NOMO-1 treated with DMSO at 0.1 percent for 48 hours (cell line): Measurements from ENCODE around the gene MSANTD1.
A peak's percentile ranks its signal among the peaks of the same experiment; 100 is the strongest.
"Not testable (repeated sequence)": the region's sequence is repeated elsewhere in the genome, so short reads cannot be mapped to it uniquely, and the experiment has no call there.

Source experiments
- DNase-seq: peaks from one replicate; lab custom pipeline; 2025; ENCODE audit not compliant: unreplicated experiment; lab: John Stamatoyannopoulos, UW

Gene MSANTD1

DNA sequence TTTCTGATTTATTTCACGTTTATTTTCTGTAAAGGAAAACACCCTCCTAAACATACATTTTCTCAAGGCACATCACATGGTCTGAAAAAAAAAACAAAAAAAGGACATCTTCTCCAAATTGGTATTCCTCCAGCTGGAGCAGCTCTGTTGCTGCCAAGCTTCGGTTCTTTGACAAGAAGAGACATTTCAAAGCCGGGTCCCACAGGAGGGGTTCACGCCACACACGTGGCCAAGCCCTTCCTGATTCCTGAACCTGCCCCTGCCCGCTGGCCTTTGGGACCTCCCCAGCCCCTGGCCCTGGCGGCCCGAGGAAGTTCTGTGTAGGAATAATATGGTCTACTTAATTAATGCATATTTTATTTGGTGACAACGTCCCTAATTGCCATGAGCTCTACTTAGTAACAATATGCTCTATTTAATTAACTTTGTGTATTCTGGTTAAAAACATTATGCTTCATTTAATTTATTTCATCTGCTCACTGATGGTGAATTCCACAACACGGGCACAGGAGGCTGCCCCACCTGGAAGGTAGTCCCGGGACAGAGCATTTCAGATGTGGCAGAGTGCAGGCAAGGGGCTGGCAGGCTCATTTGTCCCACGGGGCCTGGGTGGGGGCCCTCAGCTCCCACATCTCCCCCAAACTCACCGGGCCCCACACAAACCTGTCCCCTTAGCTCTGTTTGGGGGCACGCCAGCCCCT lies 38.5 kb downstream of the MSANTD1 start:
- no peak for DNase-seq

DNA sequence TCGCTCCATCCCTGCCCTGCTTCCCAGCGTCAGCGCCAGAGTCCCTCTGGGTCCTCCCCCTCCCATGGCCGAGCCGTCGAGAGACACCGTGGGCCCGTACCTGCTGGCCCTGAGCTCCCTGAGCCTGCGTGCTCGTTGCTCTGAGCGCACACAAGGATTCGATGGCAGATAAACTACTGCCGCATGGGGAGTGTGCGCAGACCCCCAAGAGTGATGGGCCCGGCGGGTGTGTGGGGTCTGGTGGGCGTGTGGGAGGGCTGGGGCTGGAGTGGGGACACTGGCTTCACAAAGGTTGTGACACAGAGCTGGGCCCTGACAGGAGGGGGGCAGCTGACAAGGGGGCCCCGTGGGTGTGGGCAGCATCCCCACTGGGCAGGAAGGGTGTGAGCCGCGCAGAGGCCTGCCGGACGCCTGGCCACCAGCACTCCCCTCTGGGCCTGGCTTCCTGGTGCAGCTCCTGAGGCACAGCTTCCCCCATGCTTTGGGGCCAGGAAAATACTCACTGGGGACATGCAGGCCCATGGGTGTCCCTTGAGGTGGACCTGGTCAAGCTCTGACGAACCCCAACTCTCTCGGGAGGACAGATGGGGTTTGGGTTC lies 39.1 kb downstream of the MSANTD1 start:
- no peak for DNase-seq

DNA sequence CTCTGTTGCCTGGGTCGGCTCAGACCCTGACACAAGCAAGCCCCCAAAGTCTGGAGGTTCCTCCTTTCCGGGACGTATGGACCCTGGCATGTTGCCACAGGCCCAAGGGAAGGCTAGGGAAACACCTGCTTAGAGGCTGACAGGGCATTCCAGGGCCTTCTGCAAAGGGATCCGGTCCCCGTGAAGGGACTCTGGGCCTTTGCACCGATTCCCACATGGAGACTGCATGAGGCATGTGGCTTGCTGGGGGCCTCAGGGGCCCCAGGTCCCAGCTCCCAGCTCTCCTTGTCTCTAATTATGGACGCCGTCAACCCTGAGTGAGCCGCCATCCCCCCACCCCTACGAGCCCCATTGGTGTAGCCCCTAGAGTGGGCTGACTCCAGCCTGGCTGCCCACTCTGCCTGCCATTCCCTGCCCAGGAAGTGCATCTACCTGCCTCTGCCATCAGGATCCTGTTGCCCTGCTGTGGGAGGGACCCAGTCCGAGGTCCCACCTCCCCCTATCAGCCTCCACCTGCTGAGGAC lies 39.7 kb downstream of the MSANTD1 start:
- DNase-seq, result no peak

DNA sequence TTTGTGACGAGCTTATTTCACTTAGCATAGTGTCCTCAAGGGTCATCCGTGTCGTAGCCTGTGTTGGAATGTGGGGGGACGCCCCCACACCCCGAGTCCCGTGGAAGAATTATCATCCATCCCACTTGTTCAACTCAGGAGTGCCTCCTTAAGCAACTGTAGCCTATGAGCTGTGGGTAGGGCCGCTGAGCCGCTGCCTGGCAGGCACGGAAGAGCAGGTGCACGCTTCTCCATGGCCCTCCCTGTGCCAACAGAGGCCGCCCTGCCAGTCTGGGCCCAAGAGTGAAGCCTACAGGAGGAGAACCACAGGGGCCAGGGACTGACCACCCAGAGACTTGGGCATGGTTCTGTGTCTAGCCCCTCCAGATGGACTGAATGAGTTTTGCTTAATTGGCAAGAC lies 41.5 kb downstream of the MSANTD1 start:
- DNase-seq, result no peak

DNA sequence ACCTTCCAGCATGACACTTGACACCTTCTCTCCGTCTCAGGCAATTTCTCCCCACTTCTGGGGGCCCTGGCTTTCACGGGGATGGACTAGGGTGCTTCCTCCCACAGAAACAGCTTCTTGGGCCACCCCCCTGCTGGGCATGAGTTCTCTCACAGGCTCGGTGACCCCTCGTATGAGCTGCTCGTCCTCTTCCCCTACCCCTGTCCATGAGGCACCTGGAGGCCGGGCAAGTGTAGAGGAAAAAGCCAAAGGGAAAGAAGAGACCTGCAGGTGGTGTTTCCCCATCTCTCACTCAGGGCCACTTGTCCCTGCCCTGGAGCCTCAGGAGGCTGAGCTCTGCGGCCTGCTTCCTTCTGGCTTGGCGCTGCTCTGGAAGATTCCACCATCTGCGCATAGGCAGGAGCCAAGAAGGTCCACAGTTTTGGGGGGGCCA lies 41.9 kb downstream of the MSANTD1 start:
- DNase-seq, result no peak

DNA sequence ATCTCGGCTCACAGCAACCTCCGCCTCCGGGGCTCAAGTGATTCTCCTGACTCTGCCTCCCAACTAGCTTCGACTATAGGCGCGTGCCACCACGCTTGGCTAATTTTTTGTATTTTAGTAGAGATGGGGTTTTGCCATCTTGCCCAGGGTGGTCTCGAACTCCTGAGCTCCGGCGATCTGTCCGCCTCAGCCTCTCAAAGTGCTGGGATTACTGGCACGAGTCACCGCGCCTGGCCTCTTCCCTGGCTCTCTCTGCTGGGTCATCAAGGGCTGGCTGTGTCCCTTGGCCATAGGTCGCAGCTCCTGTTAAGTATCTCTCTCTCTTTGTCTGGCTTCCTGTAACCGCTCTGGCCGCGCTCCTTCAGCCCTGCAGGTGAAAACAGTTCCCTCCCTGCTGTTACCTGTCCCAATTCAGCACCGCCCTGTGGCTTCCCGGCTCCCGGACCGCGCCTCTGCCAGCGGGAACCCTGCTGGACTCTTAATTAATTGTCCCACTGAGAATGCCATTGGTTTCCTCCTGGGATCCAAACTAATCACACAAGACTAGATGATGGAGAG lies 42.5 kb downstream of the MSANTD1 start:
- no peak for DNase-seq

DNA sequence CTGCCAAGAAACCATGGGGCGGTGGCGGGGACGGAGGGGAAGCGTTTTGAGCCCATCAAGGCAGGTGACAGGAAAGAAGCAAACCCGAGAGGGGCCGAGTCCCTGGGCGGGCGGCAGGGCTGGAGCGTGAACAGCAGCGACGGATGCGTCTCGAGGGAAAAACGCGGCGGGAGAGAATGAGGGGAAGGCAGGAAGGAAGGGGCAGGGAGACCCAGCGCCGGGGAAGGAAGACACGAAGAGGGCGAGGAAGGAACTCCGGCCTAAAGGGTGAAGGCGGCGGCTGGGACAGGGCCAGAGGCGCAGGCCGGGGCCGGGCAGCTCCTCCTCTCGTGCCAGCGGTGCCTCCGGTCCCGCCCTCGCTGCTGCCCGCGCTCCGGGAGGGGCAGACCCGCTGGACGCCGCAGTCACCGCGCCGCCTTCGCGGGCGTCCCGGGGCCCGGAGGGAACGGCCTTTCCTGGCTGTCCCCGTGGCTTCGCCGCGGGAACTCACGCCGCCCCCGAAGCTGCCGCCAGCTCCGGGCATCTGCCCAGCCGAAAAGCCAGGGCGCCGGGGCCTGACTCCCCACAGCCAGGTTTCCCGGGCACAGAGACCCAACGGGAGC lies 43.1 kb downstream of the MSANTD1 start:
- DNase-seq, result peak; percentile 21

DNA sequence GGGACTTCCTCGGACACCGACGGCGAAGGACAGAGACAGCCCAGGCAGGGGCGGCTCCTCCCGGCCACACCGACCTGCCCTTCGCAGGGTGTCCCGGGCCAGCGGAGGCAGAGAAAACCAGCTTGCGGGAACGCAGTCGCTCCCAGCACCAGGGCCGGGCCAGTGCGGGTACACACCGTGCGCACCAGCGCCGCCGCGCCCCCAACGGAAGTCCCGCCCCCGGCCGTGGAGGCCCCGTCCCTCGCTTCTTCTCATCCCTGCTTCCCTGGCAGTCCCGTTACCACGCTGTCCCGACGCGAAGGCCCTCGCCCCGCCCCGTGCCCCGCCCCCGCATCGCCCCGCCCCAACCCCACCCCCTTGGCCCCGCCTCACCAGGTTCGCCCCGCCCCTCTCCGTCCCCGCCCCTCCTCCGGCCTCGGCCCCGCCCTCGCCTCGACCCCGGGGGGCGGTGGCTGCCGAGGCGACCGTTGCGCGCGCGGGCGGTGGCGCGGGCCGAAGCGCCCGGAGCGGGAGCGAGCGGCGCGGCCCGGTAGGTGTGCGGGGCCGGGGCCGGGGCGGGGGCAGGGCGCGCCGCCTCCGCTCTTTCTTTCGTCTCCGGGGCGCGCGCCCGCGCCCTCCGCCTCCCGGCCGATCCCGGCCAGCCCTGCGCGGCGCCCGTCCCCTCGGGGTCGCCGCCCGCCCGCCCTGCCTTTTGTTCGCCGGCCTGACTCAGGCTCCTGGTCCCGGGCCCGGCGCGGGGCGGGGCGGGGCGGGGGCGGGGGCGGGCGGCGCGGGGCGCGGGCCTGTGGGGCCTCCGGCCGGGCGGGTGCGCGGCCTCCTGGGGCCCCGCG lies 43.8 kb downstream of the MSANTD1 start, which contains the start of gene RGS12:
TSS of gene RGS12 (plus strand) at position 451 of the 830 bp plus-strand sequence. CDS start 23,150 bp downstream, outside the sequence.
- peak; percentile 77 for DNase-seq

DNA sequence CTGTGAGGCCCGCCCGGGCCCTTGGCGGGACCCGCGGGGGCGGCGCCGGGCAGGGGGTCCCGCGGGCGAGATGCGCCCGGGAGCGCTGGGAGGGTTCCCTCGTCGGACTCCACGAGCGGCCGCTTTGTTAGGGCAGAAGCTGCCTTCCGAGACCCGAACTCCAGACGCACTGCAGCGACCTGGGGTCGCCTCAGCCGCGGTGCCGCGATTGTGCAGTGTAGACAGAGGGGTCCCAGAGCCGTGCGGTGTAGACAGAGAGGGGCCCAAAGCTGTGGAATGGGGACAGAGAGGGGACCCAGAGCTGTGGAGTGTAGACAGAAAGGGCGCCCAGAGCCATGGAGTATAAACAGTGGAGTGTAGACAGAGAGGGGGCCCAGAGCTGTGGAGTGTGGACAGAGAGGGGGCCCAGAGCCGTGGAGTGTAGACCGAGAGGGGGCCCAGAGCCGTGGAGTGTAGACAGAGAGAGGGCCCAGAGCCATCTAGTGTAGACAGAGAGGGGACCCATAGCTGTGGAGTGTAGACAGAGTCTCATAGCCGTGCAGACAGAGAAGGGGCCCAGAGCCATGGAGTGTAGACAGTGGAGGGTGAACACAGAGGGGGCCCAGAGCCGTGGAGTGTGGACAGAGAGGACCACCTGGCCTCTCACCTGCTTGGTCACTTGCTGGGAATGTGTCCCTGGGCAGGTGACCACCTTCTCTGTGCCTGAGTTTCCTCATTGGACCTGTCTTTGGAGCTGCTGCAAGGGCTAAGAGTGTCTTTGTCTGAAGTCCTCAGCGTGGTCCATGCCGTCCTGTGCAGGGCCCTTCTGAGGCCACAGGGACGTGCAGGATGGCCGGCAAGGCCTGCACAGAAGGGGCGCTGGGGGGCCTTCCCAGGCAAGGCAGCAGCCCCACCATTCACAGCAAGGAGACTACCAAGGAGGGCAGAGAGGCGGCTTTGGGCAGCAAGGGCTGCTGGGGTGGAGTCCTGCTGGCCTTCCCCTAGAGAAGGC lies 44.7 kb downstream of the MSANTD1 start:
- DNase-seq, result no peak

DNA sequence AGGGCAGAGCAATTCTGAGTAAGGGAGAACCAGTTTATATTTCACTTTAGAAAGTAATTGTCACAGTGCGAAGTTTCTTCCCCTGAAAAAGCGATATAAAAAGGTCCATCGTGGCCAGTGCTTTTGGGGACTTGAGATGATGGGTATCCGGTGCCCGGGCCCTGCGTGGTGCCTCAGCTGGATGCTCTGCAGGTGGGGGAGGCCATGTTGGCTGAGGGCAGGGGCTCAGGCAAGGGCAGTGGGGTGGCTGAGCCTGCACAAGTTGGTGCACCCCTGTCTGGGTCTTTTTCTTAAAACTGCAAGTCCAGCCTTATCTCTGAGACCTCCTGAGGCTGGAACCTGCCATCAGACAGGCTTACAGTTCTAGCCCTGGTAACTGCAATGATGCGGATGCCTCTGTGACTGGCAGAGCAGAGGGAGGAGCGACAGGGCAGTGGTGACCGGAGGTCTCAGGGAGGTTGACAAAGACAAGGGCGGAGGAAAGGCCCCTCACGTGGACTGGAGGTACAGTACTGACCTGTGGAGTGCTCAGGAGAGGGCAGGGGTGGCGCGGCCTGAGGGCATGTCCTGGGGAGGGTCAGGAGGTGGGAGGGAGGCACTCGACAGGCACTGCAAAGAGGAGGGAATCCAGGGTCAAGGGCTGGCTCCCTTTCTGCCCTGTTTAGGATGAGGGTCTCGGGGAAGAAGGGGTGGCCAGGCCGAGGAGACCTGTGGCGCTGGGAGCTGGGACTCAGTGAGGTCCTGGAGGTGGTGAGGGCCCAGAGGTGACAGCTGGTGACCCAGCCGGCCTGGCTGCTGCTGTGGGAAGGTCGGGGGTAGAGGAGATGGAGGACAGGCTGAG lies 45.7 kb downstream of the MSANTD1 start:
- no peak for DNase-seq

DNA sequence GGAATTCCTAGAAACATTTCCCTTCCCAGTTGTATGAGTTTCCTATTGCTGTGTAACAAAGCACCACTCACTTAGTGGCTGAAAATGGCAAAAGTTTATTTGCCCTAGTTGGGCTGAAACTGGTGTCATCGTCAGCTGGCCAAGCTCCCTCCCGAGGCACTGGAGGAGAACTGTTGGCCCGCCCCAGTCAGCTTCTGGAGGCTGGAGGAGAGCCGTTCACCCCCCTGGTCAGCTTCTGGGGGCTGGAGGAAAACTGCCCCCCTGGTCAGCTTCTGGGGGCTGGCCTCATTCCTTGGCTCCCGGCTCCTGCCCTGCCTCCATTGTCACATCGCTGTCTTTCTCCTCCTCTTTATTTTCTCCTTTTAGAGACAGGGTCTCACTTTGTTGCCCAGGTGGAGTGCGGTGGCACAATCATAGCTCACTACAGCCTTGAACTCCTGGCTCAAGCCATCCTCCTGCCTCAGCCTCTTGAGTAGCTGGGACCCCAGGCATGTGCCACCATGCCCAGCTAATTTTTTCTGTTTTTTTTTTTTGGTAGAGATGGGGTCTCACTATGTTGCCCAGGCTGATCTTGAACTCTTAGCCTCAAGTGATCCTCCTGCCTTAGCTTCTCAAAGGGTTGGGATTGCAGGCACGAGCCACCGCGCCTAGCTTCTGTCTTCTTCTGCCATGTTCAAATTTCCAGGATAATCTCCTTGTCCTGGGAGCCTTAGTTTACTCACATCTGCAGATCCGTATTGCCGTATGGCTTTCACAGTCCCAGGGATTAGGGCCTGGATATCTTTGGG lies 47.1 kb downstream of the MSANTD1 start:
- DNase-seq, result no peak

DNA sequence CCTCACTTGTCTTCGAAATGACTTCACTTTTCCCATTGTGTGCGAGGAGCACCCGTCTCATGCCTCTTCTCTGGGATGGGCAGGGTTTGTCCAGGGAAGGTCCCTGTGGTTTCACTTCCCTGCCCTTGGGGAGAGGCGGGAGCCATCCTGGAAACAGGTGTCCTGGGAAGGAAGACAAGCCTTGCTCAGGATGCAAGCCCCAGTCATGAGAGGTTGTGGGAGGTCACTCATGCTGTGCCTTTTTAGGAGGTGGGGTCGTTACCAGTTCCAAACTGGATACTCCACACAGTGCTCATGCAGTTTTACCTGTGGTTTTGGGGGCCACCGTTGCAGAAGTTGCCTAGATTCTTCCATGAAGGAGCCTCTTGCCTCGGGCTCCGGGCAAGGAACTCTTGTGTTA lies 47.7 kb downstream of the MSANTD1 start:
- DNase-seq, result no peak

DNA sequence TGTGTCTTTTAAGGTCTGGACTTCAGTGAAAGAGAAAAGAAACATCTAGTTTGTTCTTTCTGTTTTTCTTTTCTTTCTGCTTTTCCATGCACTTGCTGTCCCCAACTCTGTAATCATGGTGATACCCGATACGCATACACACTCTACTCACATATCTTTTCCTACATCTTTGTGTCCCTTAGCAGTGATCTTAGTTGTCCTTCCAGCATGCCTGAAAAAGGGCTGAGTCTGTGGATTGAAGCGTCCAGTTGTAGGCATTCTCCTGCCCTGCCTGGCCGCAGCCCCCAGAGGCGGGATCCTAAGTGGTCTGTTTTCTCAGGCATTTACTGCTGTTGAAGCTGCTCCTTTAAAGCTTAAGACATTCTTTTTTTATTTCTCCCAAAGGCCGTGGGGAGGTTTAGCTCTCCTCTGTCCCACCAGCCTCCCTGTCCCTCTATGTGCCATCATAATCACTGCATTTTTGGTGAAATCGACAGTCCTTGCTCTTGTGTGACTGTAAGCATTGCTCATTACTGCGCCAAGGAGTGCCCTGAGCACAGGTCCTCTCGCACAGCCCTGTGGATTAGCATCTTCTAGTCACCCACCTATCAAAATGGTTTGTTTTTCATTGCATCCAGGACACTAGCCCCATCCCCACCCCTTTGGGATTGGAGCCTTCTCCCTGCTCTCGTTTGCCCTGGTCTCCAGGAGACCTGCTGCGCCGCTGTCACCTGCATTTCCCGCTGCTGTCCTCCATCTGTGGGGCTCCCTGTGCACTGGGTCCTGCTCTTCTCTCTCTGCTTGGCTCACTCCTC lies 48.3 kb downstream of the MSANTD1 start:
- no peak for DNase-seq

DNA sequence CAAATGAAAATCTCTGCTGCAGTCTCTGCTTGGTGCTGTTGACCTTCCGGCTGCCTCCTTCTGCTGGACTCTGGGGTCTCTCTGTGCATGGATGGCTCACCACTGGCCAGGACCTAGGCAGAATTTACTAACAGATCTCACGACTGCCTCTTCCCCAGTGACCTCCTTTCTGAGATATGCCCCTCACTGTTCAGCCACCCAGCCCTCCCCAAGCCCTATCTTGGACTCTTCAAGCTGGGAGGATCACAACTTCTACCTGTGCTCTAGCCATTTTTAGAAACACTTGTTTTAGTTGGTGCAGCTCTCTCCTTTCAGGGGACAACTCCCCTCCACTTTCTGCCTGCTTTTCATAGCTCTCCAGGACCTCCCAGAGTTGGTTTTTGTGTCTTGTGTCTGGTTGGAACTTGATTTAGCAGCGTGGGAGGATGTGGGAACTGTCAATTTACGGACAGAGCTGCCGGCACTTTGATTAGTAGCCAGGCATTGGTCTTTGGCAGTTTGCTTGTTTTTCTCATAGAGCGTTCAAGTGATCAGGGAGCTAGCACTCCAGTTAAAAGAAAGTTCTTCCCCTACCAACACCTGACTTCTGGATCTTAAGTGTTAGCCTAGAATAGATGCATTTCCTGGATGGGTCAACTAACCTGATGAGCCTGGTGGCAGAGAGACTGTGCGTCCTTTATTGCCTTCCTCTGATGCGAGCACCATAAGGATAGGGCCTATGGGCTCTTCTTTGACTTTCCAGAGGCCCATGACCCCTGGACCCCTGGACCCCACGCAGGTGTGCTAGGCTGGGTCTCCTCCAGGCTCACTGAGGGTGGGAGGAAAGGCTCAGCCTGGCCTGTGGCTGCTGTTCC lies 50.4 kb downstream of the MSANTD1 start:
- no peak for DNase-seq

DNA sequence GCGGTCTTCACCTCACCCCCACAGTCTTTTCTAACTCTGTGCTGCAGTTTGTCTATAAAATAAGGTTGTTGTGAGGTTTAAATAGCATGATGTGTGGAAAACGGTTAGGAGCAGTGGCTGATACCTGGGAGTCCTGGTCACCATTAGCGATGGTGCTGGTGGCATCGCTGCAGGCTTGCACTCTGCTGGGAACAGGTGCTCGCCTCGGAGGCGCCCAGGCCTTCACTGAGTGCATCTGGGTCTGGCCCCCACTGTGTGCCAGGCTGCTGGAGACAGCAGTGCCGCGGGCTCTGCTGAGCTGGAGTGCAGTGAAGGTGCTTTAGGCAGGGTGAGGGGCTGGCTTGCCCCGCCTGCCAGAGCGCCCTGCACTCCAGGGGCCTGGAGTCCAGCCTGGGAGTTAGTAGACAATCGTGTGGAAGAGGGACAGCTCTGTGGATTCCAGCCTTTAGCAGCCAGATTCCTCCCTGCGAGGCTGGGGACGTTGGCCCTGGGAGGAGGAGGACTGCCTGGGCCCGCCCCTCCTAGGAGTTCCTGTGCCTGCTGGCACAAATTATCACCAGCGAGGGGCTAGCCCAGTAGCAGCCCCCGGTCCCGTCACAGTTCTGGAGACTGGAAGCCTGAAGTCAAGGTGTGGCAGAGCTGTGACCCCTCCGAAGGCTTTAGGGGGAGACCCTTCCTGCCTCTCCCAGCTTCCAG lies 51.2 kb downstream of the MSANTD1 start:
- DNase-seq, result no peak

DNA sequence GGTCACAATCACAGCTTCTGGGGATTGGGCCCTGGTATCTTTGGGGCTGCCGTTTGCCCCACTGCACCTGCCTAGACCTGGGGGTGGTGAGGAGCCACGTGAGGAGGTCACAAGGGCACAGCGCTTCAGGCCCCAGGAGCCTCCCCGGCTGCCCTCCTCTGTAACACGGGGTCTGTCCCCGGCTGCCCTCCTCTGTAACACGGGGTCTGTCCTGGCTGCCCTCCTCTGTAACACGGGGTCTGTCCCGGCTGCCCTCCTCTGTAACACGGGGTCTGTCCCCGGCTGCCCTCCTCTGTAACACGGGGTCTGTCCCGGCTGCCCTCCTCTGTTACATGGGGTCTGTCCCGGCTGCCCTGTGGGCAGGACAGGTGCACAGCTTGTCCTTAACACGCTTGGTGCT lies 51.9 kb downstream of the MSANTD1 start:
- not testable (repeated sequence) for DNase-seq
